ENCODE measurements around the gene NFKBIE. TPM values are rescaled to one million over a fixed set of nuclear protein-coding genes. Genes with fewer than 3 reads are reported as not detected.

Gene NFKBIE
- total RNA-seq, 1 donor from 2014 or later = 10.4 TPM

DNA sequence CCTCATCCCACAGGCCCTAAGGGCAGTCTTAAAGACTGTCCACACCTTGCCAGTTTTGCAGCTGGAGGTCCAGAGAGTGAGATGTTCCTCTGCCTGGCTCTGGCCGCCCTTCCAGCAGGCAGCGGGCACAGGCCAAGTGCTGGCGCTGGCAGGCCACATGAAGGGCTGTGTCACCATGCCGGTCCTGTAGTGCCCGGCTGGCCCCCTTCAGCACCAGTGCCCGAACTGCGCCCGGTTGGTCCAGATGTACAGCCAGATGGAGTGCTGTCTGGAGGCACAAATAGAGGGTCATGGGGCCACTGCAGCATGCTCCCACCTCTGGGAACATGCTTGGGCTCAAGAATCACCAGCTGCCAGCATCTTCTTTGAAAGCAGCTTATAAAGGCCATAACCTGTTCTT is 3.8 kb downstream of the NFKBIE start:
- TF ChIP-seq, protein P1, sequence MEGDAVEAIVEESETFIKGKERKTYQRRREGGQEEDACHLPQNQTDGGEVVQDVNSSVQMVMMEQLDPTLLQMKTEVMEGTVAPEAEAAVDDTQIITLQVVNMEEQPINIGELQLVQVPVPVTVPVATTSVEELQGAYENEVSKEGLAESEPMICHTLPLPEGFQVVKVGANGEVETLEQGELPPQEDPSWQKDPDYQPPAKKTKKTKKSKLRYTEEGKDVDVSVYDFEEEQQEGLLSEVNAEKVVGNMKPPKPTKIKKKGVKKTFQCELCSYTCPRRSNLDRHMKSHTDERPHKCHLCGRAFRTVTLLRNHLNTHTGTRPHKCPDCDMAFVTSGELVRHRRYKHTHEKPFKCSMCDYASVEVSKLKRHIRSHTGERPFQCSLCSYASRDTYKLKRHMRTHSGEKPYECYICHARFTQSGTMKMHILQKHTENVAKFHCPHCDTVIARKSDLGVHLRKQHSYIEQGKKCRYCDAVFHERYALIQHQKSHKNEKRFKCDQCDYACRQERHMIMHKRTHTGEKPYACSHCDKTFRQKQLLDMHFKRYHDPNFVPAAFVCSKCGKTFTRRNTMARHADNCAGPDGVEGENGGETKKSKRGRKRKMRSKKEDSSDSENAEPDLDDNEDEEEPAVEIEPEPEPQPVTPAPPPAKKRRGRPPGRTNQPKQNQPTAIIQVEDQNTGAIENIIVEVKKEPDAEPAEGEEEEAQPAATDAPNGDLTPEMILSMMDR (IDR thresholded peaks at IDR 0.05) = no peak
- Histone ChIP-seq H3K4me3 (no peak overlapping the region), H3K4me1 (peaks cover 45% of the 10 kb centered on the region), H3K27ac (no peak overlapping the region), H3K27me3 (ENCODE audit: low read depth) (no peaks in the 10 kb centered on the region), H3K9me3 (no peaks in the 10 kb centered on the region), H3K36me3 (peaks cover 23% of the 10 kb centered on the region)
- intact Hi-C loops (cut with DNase I) = no loop called here
- ATAC-seq = no peak
- DNase-seq = no peak

DNA sequence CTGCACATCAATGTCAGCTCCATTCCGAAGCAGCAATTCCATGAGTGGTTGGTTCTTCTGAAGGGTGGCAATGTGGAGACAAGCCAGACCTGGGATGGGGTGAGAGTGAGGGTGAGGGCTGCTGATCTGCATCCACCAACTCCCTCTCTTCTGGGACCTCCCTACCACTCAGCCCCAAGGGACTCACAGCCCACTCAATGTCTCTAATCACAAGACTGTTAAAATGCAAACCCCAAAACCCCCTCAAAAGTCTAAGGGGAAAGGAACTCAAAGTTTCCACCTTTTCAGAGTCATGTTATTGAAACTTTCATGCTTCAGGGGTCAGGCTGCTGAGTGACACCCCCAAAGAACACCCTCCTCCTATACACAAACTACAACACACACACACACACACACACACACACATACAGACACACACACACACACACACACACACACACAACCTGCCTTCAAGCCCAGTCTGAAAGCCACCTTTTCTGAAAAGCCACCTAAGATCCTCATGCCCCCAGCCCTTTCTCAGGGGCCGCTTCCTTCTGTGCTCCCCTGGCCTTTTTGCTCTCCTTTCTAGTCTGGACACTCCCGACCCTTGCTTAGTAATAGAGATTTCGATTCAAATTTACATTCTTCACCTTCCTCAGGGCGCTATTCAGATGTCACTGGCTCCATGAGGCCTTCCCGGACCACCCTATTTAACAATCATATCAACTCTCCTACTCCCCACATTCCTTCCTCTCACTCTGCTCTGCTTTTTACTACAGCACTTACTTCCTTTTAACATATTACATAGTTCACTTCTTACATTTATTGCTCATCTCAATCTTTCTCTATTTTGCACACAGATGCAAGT is 4.7 kb downstream of the NFKBIE start:
- intact Hi-C loops (cut with DNase I) = no loop called here
- TF ChIP-seq, protein P1 (IDR thresholded peaks at IDR 0.05) = no peak
- no peaks in the 10 kb centered on the region for H3K27me3 ChIP-seq (ENCODE audit: low read depth)
- H3K9me3 ChIP-seq = no peaks in the 10 kb centered on the region
- no peak for DNase-seq
- ATAC-seq = no peak
- H3K27ac ChIP-seq = no peak overlapping the region
- no peak overlapping the region for H3K4me3 ChIP-seq
- peaks cover 25% of the 10 kb centered on the region for H3K36me3 ChIP-seq
- H3K4me1 ChIP-seq = peaks cover 54% of the 10 kb centered on the region

DNA sequence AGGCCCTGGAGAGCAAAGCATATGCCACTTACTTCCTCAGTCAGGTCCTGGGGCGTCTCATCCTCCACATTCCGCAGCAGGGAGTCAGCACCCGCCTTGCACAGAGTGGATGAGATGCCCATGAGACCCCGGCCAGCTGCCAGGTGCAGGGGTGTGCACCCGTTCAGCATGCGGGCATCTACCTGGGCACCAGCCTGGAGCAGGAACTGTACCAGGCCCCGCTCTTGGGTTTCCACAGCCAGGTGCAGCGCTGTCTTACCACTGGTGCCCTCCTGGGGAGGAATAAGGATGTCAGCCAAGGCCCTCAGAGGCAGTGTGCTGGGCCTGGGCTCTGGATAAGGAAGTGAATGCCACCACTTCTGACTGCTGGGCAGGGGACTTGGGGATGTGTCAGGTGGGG is 5.3 kb downstream of the NFKBIE start:
- TF ChIP-seq, protein P1 (IDR thresholded peaks at IDR 0.05) = no peak
- no peak for DNase-seq
- ATAC-seq = no peak
- intact Hi-C loops (cut with DNase I) = no loop called here
- H3K36me3 ChIP-seq = peaks cover 31% of the 10 kb centered on the region
- H3K4me3 ChIP-seq = no peak overlapping the region
- H3K9me3 ChIP-seq = no peaks in the 10 kb centered on the region
- no peaks in the 10 kb centered on the region for H3K27me3 ChIP-seq (ENCODE audit: low read depth)
- H3K27ac ChIP-seq = no peak overlapping the region
- peaks cover 56% of the 10 kb centered on the region for H3K4me1 ChIP-seq

DNA sequence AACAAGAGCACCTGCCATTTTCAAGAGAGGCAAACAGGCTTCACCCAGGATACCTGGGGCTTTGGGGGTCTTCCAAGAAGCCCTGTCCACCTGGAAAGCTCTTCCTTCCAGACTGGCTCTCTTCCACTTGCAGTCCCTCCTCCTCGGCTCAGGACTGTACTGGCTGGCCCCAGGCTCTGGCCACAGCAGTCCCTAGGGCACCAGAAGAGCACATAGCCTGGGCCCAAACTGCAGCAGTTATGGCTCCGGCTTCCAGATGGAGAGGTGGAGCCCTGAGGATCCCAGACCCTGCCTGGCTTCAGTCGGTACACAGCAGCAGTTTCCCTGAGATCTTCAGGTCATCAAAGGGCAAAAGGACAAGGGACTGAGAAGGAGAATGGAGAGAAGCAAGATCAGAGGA is 6.4 kb downstream of the NFKBIE start:
- H3K27me3 ChIP-seq (ENCODE audit: low read depth) = no peaks in the 10 kb centered on the region
- H3K27ac ChIP-seq = no peak overlapping the region
- peaks cover 50% of the 10 kb centered on the region for H3K4me1 ChIP-seq
- TF ChIP-seq, protein P1 (IDR thresholded peaks at IDR 0.05) = no peak
- peaks cover 42% of the 10 kb centered on the region for H3K36me3 ChIP-seq
- H3K4me3 ChIP-seq = no peak overlapping the region
- no peaks in the 10 kb centered on the region for H3K9me3 ChIP-seq
- DNase-seq (no peak), ATAC-seq (no peak)
- intact Hi-C loops (cut with DNase I) = no loop called here

- Histone ChIP-seq H3K4me3 (no peak overlapping the region), H3K27me3 (ENCODE audit: low read depth) (no peaks in the 10 kb centered on the region), H3K27ac (no peak overlapping the region), H3K4me1 (peaks cover 49% of the 10 kb centered on the region), H3K9me3 (no peaks in the 10 kb centered on the region), H3K36me3 (peaks cover 47% of the 10 kb centered on the region)
- TF ChIP-seq, protein P1 (IDR thresholded peaks at IDR 0.05) = no peak
- DNase-seq (no peak), ATAC-seq (no peak)
- intact Hi-C loops (cut with DNase I) = no loop called here
Observed at GRCh38 chr6:44258325-44258863, 7.0 kb downstream of the NFKBIE start.

All from lower lobe of right lung (tissue), 2 donors.